ENCODE data around the gene LGALS1. TPM values are rescaled to one million over a fixed set of nuclear protein-coding genes. Genes with fewer than 3 reads are reported as not detected.

Gene LGALS1
- total RNA-seq, 2 experiments from 2014 or later = 85.1 to 93.7 TPM

DNA sequence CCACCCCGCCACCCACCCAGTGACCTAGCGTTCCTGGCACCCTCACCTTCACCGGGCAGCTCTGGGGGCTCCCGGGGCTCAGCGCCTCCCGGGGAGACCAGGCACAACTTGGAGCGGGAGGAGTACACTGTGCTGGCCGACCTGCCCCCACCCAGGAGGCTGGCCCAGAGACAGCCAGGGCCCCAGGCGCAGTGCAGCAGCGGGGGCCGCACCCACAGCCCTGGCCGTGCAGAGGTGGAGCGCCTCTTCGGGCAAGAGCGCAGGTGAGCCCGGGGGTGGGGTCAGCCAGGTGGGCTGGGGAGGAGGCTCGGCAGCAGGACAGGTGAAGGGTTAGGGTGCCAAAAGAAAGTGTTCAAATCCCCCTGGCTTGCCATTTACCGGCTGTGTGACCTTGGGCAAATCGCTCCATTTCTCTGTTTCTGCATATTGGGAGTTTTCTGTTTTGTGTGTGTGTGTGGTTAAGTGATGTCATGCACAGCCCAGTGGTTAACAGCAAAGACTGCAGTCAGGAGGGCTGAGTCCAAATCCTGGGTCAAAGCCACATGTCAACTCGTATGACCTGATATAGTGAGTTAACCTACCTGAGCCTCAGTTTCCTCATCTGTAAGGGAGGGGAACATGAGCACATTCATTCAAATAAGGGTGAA is 50.9 kb downstream of the LGALS1 start:
- no peaks in the 10 kb centered on the region for H3K27me3 ChIP-seq (ENCODE audit: control insufficient read depth in 1 of 2, insufficient read depth in 2 of 2, low read length in 2 of 2)
- H3K4me1 Mint-ChIP-seq (ENCODE audit: low read depth) = no peaks in the 10 kb centered on the region
- ChIA-PET POLR2A (no interaction called here), CTCF (no interaction called here)
- no peak overlapping the region for H3K27ac ChIP-seq (ENCODE audit: low read depth in 1 of 2, low read length in 2 of 2)
- intact Hi-C loops (cut with DNase I, micrococcal nuclease) = no loop called here
- no peak overlapping the region for H3K4me3 ChIP-seq (ENCODE audit: low read length)
- no peak overlapping the region for H3K27ac Mint-ChIP-seq
- ATAC-seq (ENCODE audit: poor library complexity) = no peak
- H3K36me3 ChIP-seq (ENCODE audit: insufficient read depth, low read length) = no peaks in the 10 kb centered on the region
- no peak for DNase-seq
- no peak for TF ChIP-seq CTCF (IDR thresholded peaks at IDR 0.05)
- H3K4me1 ChIP-seq (ENCODE audit: insufficient read depth, low read length) = no peaks in the 10 kb centered on the region
- H3K27me3 Mint-ChIP-seq = no peaks in the 10 kb centered on the region
- no peaks in the 10 kb centered on the region for H3K9me3 Mint-ChIP-seq
- H3K4me3 Mint-ChIP-seq = no peak overlapping the region
- no peaks in the 10 kb centered on the region for H3K36me3 Mint-ChIP-seq (ENCODE audit: low read depth)
- no peaks in the 10 kb centered on the region for H3K9me3 ChIP-seq (ENCODE audit: control insufficient read depth in 1 of 2, insufficient read depth in 1 of 2, low read length in 2 of 2)

GRCh38 chr22:37728620-37729019 is 53.2 kb downstream of the LGALS1 start:
- Mint-ChIP-seq H3K4me1 (ENCODE audit: low read depth) (no peaks in the 10 kb centered on the region), H3K27me3 (no peaks in the 10 kb centered on the region), H3K36me3 (ENCODE audit: low read depth) (no peaks in the 10 kb centered on the region), H3K4me3 (no peak overlapping the region), H3K27ac (no peak overlapping the region), H3K9me3 (no peaks in the 10 kb centered on the region)
- Histone ChIP-seq H3K9me3 (ENCODE audit: control insufficient read depth in 1 of 2, insufficient read depth in 1 of 2, low read length in 2 of 2) (no peaks in the 10 kb centered on the region), H3K4me1 (ENCODE audit: insufficient read depth, low read length) (no peaks in the 10 kb centered on the region), H3K36me3 (ENCODE audit: insufficient read depth, low read length) (no peaks in the 10 kb centered on the region), H3K27me3 (ENCODE audit: control insufficient read depth in 1 of 2, insufficient read depth in 2 of 2, low read length in 2 of 2) (no peaks in the 10 kb centered on the region), H3K27ac (ENCODE audit: low read depth in 1 of 2, low read length in 2 of 2) (no peak overlapping the region), H3K4me3 (ENCODE audit: low read length) (no peak overlapping the region)
- POLR2A ChIA-PET = no interaction called here
- CTCF ChIA-PET = interaction anchor here (0.7 kb wide), 1 partner anchor 17 kb away, joined by 3 read pairs; no protein-coding TSS in a partner anchor
- no peak for DNase-seq
- intact Hi-C loops (cut with DNase I, micrococcal nuclease) = no loop called here
- no peak for TF ChIP-seq CTCF (IDR thresholded peaks at IDR 0.05)
- no peak for ATAC-seq (ENCODE audit: poor library complexity)

Other genes starting within 250 kb of the LGALS1 start
- gene ELFN2, start 248.2 kb upstream of the LGALS1 start, total RNA-seq = under 1 TPM; 0.05 to 0.20 TPM
- 10 to 100 TPM; 85.1 to 89.9 TPM for gene MFNG, start 189.3 kb upstream of the LGALS1 start, total RNA-seq
- under 1 TPM; 0.20 to 0.63 TPM for gene CARD10, start 156.2 kb upstream of the LGALS1 start, total RNA-seq
- not detected for gene CDC42EP1, start 115.2 kb upstream of the LGALS1 start, total RNA-seq
- gene LGALS2, start 95.5 kb upstream of the LGALS1 start, total RNA-seq = 1 to 10 TPM; 2.6 to 3.0 TPM
- 10 to 100 TPM; 57.0 to 60.9 TPM for gene GGA1, start 66.8 kb upstream of the LGALS1 start, total RNA-seq
- 10 to 100 TPM; 46.9 to 49.0 TPM for gene SH3BP1, start 36.0 kb upstream of the LGALS1 start, total RNA-seq
- 1 to 10 TPM; 1.5 TPM for gene PDXP, start 16.9 kb upstream of the LGALS1 start, total RNA-seq
- 10 to 100 TPM; 24.3 to 26.2 TPM for gene NOL12, start 10.7 kb downstream of the LGALS1 start, total RNA-seq
- gene TRIOBP, start 21.4 kb downstream of the LGALS1 start, total RNA-seq = 10 to 100 TPM in 1 of 2 experiments, 1 to 10 TPM in 1; 9.0 to 10.1 TPM
- 1 to 10 TPM; 1.4 to 1.8 TPM for gene GCAT, start 132.3 kb downstream of the LGALS1 start, total RNA-seq
- not detected for gene GALR3, start 147.7 kb downstream of the LGALS1 start, total RNA-seq
- gene ANKRD54, start 168.7 kb downstream of the LGALS1 start, total RNA-seq = 10 to 100 TPM; 18.3 to 20.6 TPM
- gene EIF3L, start 173.8 kb downstream of the LGALS1 start, total RNA-seq = 100 to 1,000 TPM; 525 to 541 TPM
- gene MICALL1, start 230.7 kb downstream of the LGALS1 start, total RNA-seq = 10 to 100 TPM; 16.9 to 20.7 TPM

All from CD4-positive, alpha-beta T cell (primary cell).